Measurements from ENCODE around the gene MEG3. TPM values are rescaled to one million over a fixed set of nuclear protein-coding genes. Genes with fewer than 3 reads are reported as not detected.

MEG3 gene
- total and polyA plus RNA-seq, 2 experiments from 2014 or later: not detected

GRCh38 chr14:100823413-100824080, 2.4 kb upstream of the MEG3 start (continued):
- TF ChIP-seq ETS1 (IDR thresholded peaks at IDR 0.05): no peak
- no peak for TF ChIP-seq CTCF (conservative IDR thresholded peaks at IDR 0.05; ENCODE audit: low read depth in 2 of 2)
- no peak for TF ChIP-seq NANOG (IDR thresholded peaks at IDR 0.05; ENCODE audit: borderline replicate concordance)

DNA sequence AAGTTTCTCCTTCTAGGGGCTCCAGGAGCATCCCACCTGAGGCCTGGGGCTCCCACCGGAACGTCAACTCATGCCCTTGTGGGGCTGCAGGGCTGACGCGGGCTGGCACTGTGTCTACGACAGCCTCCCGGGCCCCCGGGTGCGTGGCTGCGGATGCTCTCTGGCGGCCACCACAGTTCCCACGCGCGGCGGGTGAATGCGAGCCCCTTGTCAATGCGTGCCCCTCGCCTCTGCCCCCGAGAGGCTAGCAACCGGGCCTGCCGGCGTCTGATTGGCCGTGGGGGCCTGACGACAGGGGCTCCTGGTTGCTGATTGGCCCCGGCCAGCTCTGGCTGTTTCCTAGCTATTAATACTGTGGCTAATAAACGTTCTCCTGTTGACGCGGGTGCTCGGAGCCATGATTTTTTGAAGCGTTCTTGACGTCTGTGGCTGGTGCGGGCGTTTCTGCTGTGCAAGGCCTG, 1.8 kb upstream of the MEG3 start:
- Histone ChIP-seq H3K4me1 (ENCODE audit: insufficient read depth) (no peaks in the 10 kb centered on the region), H3K4me3 (no peak overlapping the region), H3F3A (replicated peaks; ENCODE audit: low read depth) (no peaks in the 10 kb centered on the region), H3K4me2 (no peak overlapping the region), H3K79me2 (replicated peaks; ENCODE audit: insufficient read depth) (no peaks in the 10 kb centered on the region), H4K20me1 (replicated peaks; ENCODE audit: insufficient read depth) (no peaks in the 10 kb centered on the region), H3K36me3 (ENCODE audit: insufficient read depth) (no peaks in the 10 kb centered on the region), H3K27me3 (ENCODE audit: insufficient read depth) (no peaks in the 10 kb centered on the region), H3K27ac (ENCODE audit: low read depth) (no peak overlapping the region), H3K9me2 (ENCODE audit: insufficient read depth) (no peaks in the 10 kb centered on the region), H2AFZ (peak overlapping the region; percentile 72; the same call in 1 of the 2 replicates)
- peaks cover 30% of the 10 kb centered on the region for H3K9me3 Mint-ChIP-seq
- no peaks in the 10 kb centered on the region; the same call in 2 of the 3 replicates for H3K4me1 Mint-ChIP-seq
- H3K36me3 Mint-ChIP-seq (ENCODE audit: low read depth): peaks cover 21% of the 10 kb centered on the region
- DNase-seq (ENCODE audit: low spot score) (peak; percentile 57), ATAC-seq (peak; percentile 91)
- TF ChIP-seq ETS1 (IDR thresholded peaks at IDR 0.05) (no peak), JUNB (IDR thresholded peaks at IDR 0.05; ENCODE audit: unreplicated experiment) (no peak), EZH2 (IDR thresholded peaks at IDR 0.05; ENCODE audit: low read depth, unreplicated experiment) (no peak), CREB1 (CRISPR knock-in tag; IDR thresholded peaks at IDR 0.05; ENCODE audit: low read depth) (no peak), EZH2phosphoT487 (IDR thresholded peaks at IDR 0.05; ENCODE audit: unreplicated experiment) (no peak), CTCF (conservative IDR thresholded peaks at IDR 0.05; ENCODE audit: low read depth in 2 of 2) (no peak), ZNF331 (CRISPR knock-in tag; IDR thresholded peaks at IDR 0.05; ENCODE audit: low read depth) (no peak), POLR2AphosphoS5 (IDR thresholded peaks at IDR 0.05; ENCODE audit: low read depth) (no peak), STAT1 (IDR thresholded peaks at IDR 0.05; ENCODE audit: unreplicated experiment) (no peak)
- TF ChIP-seq, protein P1, sequence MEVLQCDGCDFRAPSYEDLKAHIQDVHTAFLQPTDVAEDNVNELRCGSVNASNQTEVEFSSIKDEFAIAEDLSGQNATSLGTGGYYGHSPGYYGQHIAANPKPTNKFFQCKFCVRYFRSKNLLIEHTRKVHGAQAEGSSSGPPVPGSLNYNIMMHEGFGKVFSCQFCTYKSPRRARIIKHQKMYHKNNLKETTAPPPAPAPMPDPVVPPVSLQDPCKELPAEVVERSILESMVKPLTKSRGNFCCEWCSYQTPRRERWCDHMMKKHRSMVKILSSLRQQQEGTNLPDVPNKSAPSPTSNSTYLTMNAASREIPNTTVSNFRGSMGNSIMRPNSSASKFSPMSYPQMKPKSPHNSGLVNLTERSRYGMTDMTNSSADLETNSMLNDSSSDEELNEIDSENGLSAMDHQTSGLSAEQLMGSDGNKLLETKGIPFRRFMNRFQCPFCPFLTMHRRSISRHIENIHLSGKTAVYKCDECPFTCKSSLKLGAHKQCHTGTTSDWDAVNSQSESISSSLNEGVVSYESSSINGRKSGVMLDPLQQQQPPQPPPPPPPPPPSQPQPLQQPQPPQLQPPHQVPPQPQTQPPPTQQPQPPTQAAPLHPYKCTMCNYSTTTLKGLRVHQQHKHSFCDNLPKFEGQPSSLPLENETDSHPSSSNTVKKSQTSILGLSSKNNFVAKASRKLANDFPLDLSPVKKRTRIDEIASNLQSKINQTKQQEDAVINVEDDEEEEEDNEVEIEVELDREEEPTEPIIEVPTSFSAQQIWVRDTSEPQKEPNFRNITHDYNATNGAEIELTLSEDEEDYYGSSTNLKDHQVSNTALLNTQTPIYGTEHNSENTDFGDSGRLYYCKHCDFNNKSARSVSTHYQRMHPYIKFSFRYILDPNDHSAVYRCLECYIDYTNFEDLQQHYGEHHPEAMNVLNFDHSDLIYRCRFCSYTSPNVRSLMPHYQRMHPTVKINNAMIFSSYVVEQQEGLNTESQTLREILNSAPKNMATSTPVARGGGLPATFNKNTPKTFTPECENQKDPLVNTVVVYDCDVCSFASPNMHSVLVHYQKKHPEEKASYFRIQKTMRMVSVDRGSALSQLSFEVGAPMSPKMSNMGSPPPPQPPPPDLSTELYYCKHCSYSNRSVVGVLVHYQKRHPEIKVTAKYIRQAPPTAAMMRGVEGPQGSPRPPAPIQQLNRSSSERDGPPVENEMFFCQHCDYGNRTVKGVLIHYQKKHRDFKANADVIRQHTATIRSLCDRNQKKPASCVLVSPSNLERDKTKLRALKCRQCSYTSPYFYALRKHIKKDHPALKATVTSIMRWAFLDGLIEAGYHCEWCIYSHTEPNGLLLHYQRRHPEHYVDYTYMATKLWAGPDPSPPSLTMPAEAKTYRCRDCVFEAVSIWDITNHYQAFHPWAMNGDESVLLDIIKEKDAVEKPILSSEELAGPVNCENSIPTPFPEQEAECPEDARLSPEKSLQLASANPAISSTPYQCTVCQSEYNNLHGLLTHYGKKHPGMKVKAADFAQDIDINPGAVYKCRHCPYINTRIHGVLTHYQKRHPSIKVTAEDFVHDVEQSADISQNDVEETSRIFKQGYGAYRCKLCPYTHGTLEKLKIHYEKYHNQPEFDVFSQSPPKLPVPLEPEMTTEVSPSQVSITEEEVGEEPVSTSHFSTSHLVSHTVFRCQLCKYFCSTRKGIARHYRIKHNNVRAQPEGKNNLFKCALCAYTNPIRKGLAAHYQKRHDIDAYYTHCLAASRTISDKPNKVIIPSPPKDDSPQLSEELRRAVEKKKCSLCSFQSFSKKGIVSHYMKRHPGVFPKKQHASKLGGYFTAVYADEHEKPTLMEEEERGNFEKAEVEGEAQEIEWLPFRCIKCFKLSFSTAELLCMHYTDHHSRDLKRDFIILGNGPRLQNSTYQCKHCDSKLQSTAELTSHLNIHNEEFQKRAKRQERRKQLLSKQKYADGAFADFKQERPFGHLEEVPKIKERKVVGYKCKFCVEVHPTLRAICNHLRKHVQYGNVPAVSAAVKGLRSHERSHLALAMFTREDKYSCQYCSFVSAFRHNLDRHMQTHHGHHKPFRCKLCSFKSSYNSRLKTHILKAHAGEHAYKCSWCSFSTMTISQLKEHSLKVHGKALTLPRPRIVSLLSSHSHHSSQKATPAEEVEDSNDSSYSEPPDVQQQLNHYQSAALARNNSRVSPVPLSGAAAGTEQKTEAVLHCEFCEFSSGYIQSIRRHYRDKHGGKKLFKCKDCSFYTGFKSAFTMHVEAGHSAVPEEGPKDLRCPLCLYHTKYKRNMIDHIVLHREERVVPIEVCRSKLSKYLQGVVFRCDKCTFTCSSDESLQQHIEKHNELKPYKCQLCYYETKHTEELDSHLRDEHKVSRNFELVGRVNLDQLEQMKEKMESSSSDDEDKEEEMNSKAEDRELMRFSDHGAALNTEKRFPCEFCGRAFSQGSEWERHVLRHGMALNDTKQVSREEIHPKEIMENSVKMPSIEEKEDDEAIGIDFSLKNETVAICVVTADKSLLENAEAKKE (CRISPR knock-in tag; IDR thresholded peaks at IDR 0.05): no peak
- H3K4me3 Mint-ChIP-seq: no peak overlapping the region
- peaks cover 10% of the 10 kb centered on the region for H3K27me3 Mint-ChIP-seq (ENCODE audit: insufficient read depth, low read depth, poor library complexity)
- no peak overlapping the region for H3K27ac Mint-ChIP-seq

Measured in GM23338 (cell line).